ENCODE measurements around the gene PRAC2.

Gene PRAC2

GRCh38 chr17:48751733-48752398, 28.9 kb downstream of the PRAC2 start:
- Mint-ChIP-seq H3K4me1 (peaks cover 18% of the 10 kb centered on the region), H3K27ac (no peak overlapping the region), H3K27me3 (ENCODE audit: low read depth) (peaks cover 100% of the 10 kb centered on the region), H3K9me3 (no peaks in the 10 kb centered on the region), H3K4me3 (no peak overlapping the region), H3K36me3 (ENCODE audit: low read depth) (no peaks in the 10 kb centered on the region)
- no peak for TF ChIP-seq CTCF (IDR thresholded peaks at IDR 0.05; ENCODE audit: unreplicated experiment in 3 of 3)

- Mint-ChIP-seq H3K36me3 (ENCODE audit: low read depth) (no peaks in the 10 kb centered on the region), H3K27me3 (ENCODE audit: low read depth) (peaks cover 100% of the 10 kb centered on the region), H3K4me1 (peaks cover 22% of the 10 kb centered on the region), H3K27ac (no peak overlapping the region), H3K4me3 (no peak overlapping the region), H3K9me3 (no peaks in the 10 kb centered on the region)
- no peak for TF ChIP-seq CTCF (IDR thresholded peaks at IDR 0.05; ENCODE audit: unreplicated experiment in 3 of 3)
Measured at GRCh38 chr17:48752399-48753288, 29.7 kb downstream of the PRAC2 start.

- H3K27ac Mint-ChIP-seq = no peak overlapping the region
- no peak overlapping the region for H3K4me3 Mint-ChIP-seq
- H3K27me3 Mint-ChIP-seq (ENCODE audit: low read depth) = peaks cover 100% of the 10 kb centered on the region
- H3K36me3 Mint-ChIP-seq (ENCODE audit: low read depth) = no peaks in the 10 kb centered on the region
- TF ChIP-seq CTCF (IDR thresholded peaks at IDR 0.05; ENCODE audit: unreplicated experiment in 3 of 3) = no peak
- H3K4me1 Mint-ChIP-seq = peaks cover 23% of the 10 kb centered on the region
- H3K9me3 Mint-ChIP-seq = no peaks in the 10 kb centered on the region
Measured at GRCh38 chr17:48753794-48754499, 31.0 kb downstream of the PRAC2 start.

GRCh38 chr17:48754500-48755261, 31.7 kb downstream of the PRAC2 start:
- Mint-ChIP-seq H3K9me3 (no peaks in the 10 kb centered on the region), H3K27ac (no peak overlapping the region), H3K27me3 (ENCODE audit: low read depth) (peaks cover 100% of the 10 kb centered on the region), H3K36me3 (ENCODE audit: low read depth) (no peaks in the 10 kb centered on the region), H3K4me3 (peak overlapping the region in 2 of 3 experiments; percentile 35 to 48), H3K4me1 (peaks cover 27% of the 10 kb centered on the region)
- no peak for TF ChIP-seq CTCF (IDR thresholded peaks at IDR 0.05; ENCODE audit: unreplicated experiment in 3 of 3)

GRCh38 chr17:48755356-48755755, 32.4 kb downstream of the PRAC2 start:
- H3K27me3 Mint-ChIP-seq (ENCODE audit: low read depth) = peaks cover 100% of the 10 kb centered on the region
- TF ChIP-seq CTCF (IDR thresholded peaks at IDR 0.05; ENCODE audit: unreplicated experiment in 3 of 3) = no peak

More at GRCh38 chr17:48755356-48755755, 32.4 kb downstream of the PRAC2 start:
- Mint-ChIP-seq H3K27ac (no peak overlapping the region), H3K36me3 (ENCODE audit: low read depth) (no peaks in the 10 kb centered on the region), H3K4me1 (peaks cover 27% of the 10 kb centered on the region), H3K4me3 (peak overlapping the region in 2 of 3 experiments; percentile 35 to 48), H3K9me3 (peaks cover 1% of the 10 kb centered on the region)

Measured in nephron (organoid).